CD8-positive, alpha-beta memory T cell (primary cell): ENCODE data around the gene C1QTNF9. TPM values are rescaled to one million over a fixed set of nuclear protein-coding genes. Genes with fewer than 3 reads are reported as not detected.
"Not testable (repeated sequence)": the region's sequence is repeated elsewhere in the genome, so short reads cannot be mapped to it uniquely, and the experiment has no call there.

ENCODE experiments used
- CTCF ChIA-PET: fragments of 350-600 bp; sonication (Branson Sonifier 250); formaldehyde crosslinking; loops from one replicate; lab custom pipeline; 2021; ENCODE audit warnings: antibody characterized with exemption; lab: Charles Lee
- POLR2A ChIA-PET: fragments of 350-600 bp; sonication (Branson Sonifier 250); formaldehyde crosslinking; loops from one replicate; lab custom pipeline; 2021; ENCODE audit warnings: antibody characterized with exemption; lab: Charles Lee
- DNase-seq, 5 donors: peaks; one replicate each; pipeline versions ENCODE4 v3.0.0 to v3.0.0-alpha.2; 2020 to 2022; ENCODE audit warnings: mixed read lengths in 1 of 5
- H3K27ac ChIP-seq: one replicate; pipeline ENCODE4 v1.7.0; 2013; ENCODE audit warnings: low read depth, mild to moderate bottlenecking, low read length, moderate library complexity
- H3K27me3 ChIP-seq: 2 replicates; pipeline ENCODE4 v1.7.0; 2013; ENCODE audit warnings: low read length, mild to moderate bottlenecking; ENCODE audit not compliant: insufficient read depth, poor library complexity, severe bottlenecking
- H3K36me3 ChIP-seq: 2 replicates; pipeline ENCODE4 v1.7.0; 2013; ENCODE audit warnings: mild to moderate bottlenecking, low read length, moderate library complexity; ENCODE audit not compliant: insufficient read depth
- H3K4me1 ChIP-seq: 2 replicates; pipeline ENCODE4 v1.7.0; 2013; ENCODE audit warnings: mild to moderate bottlenecking, low read length, moderate library complexity; ENCODE audit not compliant: insufficient read depth
- H3K4me3 ChIP-seq: 2 replicates; pipeline ENCODE4 v1.7.0; 2013; ENCODE audit warnings: mild to moderate bottlenecking, low read length
- H3K9me3 ChIP-seq: 2 replicates; pipeline ENCODE4 v1.7.0; 2013; ENCODE audit warnings: mild to moderate bottlenecking, low read length
- H3K27ac Mint-ChIP-seq, 8 donors: one replicate each; pipeline ENCODE4 v1.8.0; 2020 to 2021; ENCODE audit warnings: mixed read lengths in 8 of 8, mild to moderate bottlenecking in 6 of 8, inconsistent platforms in 3 of 8, moderate library complexity in 3 of 8
- H3K27me3 Mint-ChIP-seq, 2 donors: one replicate each; pipeline ENCODE4 v1.8.0; 2020 to 2021; ENCODE audit warnings: mixed read lengths in 2 of 2, mild to moderate bottlenecking in 1 of 2, moderate library complexity in 1 of 2
- H3K36me3 Mint-ChIP-seq, 3 donors: one replicate each; pipeline ENCODE4 v1.8.0; 2020 to 2021; ENCODE audit warnings: mixed read lengths in 3 of 3, inconsistent platforms in 1 of 3, mild to moderate bottlenecking in 1 of 3
- H3K4me1 Mint-ChIP-seq, 3 donors: one replicate each; pipeline ENCODE4 v1.8.0; 2020 to 2021; ENCODE audit warnings: mixed read lengths in 3 of 3, inconsistent platforms in 1 of 3, mild to moderate bottlenecking in 1 of 3
- H3K4me3 Mint-ChIP-seq, 7 donors: one replicate each; pipeline ENCODE4 v1.8.0; 2020 to 2021; ENCODE audit warnings: mixed read lengths in 7 of 7, mild to moderate bottlenecking in 6 of 7, moderate library complexity in 4 of 7, inconsistent platforms in 2 of 7
- H3K9me3 Mint-ChIP-seq, 5 donors: one replicate each; pipeline ENCODE4 v1.8.0; 2020 to 2022; ENCODE audit warnings: mixed read lengths in 5 of 5, mild to moderate bottlenecking in 3 of 5, moderate library complexity in 2 of 5, inconsistent platforms in 1 of 5
- polyA plus RNA-seq: library from polyadenylated mRNA; unstranded; fragments of 300-500 nt; fragmentation: Illumina TruSeq; gene quantifications from one replicate; pipeline ENCODE4 v1.2.3, GENCODE V29; 2021
- total RNA-seq, 2 experiments: library from RNA; stranded (reverse); gene quantifications; one replicate each; pipeline ENCODE4 v1.2.3, GENCODE V29; 2021

The C1QTNF9 gene
- total RNA-seq: not detected
- not detected for polyA plus RNA-seq

- peak within 1 kb of the TSS in 1 of 8 donors; percentile 50 for H3K27ac Mint-ChIP-seq
- H3K9me3 ChIP-seq, CTCF ChIA-PET, POLR2A ChIA-PET, H3K9me3 Mint-ChIP-seq, H3K4me1 ChIP-seq, H3K27me3 ChIP-seq, H3K4me1 Mint-ChIP-seq, H3K36me3 ChIP-seq, H3K27ac ChIP-seq, H3K4me3 ChIP-seq, DNase-seq, H3K4me3 Mint-ChIP-seq, H3K27me3 Mint-ChIP-seq: not testable (repeated sequence)
- peaks cover 0 to 24% (median 17%) of the 10 kb centered on the region in 3 donors for H3K36me3 Mint-ChIP-seq
Measured at GRCh38 chr13:24309300-24309699, at the start of gene C1QTNF9. Gene C1QTNF9 (plus strand): TSS chr13:24309580. CDS start chr13:24316004, 6,424 bp downstream.

GRCh38 chr13:24261566-24261965, 47.8 kb upstream of the C1QTNF9 start:
- Mint-ChIP-seq H3K4me3 (peak overlapping the region; percentile 49 to 80 (median 71)), H3K36me3 (peaks cover 0 to 49% (median 8%) of the 10 kb centered on the region in 3 donors), H3K9me3 (no peaks in the 10 kb centered on the region), H3K27ac (peak overlapping the region; percentile 76 to 95 (median 90)), H3K4me1 (peaks cover 89 to 98% (median 97%) of the 10 kb centered on the region in 3 donors), H3K27me3 (no peaks in the 10 kb centered on the region)
- H3K4me1 ChIP-seq: peaks cover 92% of the 10 kb centered on the region
- ChIA-PET CTCF (interaction anchor here (0.5 to 9.7 kb wide), 6 partner anchors 8 to 244 kb away, joined by 3 to 91 read pairs (median 4); no protein-coding TSS in a partner anchor), POLR2A (interaction anchor here (0.8 to 2.6 kb wide), 5 partner anchors 10 to 32 kb away, joined by 3 to 15 read pairs (median 3); no protein-coding TSS in a partner anchor)
- H3K36me3 ChIP-seq: no peaks in the 10 kb centered on the region
- no peak overlapping the region for H3K27ac ChIP-seq
- peak; percentile 26 to 72 (median 65) for DNase-seq
- no peaks in the 10 kb centered on the region for H3K27me3 ChIP-seq
- H3K9me3 ChIP-seq: no peaks in the 10 kb centered on the region
- H3K4me3 ChIP-seq: peak overlapping the region; percentile 27

- peaks cover 0 to 44% (median 9%) of the 10 kb centered on the region in 3 donors for H3K36me3 Mint-ChIP-seq
- H3K9me3 ChIP-seq: no peaks in the 10 kb centered on the region
- no peaks in the 10 kb centered on the region for H3K27me3 ChIP-seq
- H3K4me3 ChIP-seq: no peak overlapping the region
- H3K36me3 ChIP-seq: no peaks in the 10 kb centered on the region
- H3K27ac Mint-ChIP-seq: peak overlapping the region; percentile 92 to 100 (median 98)
- H3K9me3 Mint-ChIP-seq: no peaks in the 10 kb centered on the region
- CTCF ChIA-PET: interaction anchor here (1.0 to 4.0 kb wide), 8 partner anchors 9 to 38 kb away, joined by 3 to 37 read pairs (median 10); no protein-coding TSS in a partner anchor
- no peaks in the 10 kb centered on the region for H3K27me3 Mint-ChIP-seq
- no peak overlapping the region for H3K27ac ChIP-seq
- peaks cover 93 to 98% (median 97%) of the 10 kb centered on the region in 3 donors for H3K4me1 Mint-ChIP-seq
- H3K4me1 ChIP-seq: peaks cover 96% of the 10 kb centered on the region
- no peak for DNase-seq
- POLR2A ChIA-PET: interaction anchor here (0.6 to 13.1 kb wide), 3 partner anchors 9 to 30 kb away, joined by 3 to 221 read pairs (median 3); no protein-coding TSS in a partner anchor
- H3K4me3 Mint-ChIP-seq: peak overlapping the region; percentile 31 to 89 (median 83)
Measured at GRCh38 chr13:24263632-24264031, 45.7 kb upstream of the C1QTNF9 start.

- Mint-ChIP-seq H3K36me3 (peaks cover 0 to 38% (median 8%) of the 10 kb centered on the region in 3 donors), H3K27me3 (no peaks in the 10 kb centered on the region), H3K9me3 (no peaks in the 10 kb centered on the region), H3K27ac (peak overlapping the region; percentile 92 to 100 (median 98)), H3K4me3 (peak overlapping the region; percentile 77 to 89 (median 84)), H3K4me1 (peaks cover 93 to 96% (median 95%) of the 10 kb centered on the region in 3 donors)
- no peaks in the 10 kb centered on the region for H3K36me3 ChIP-seq
- POLR2A ChIA-PET: interaction anchor here (1.1 to 13.1 kb wide), 3 partner anchors 9 to 10 kb away, joined by 3 to 221 read pairs (median 3); no protein-coding TSS in a partner anchor
- H3K4me3 ChIP-seq: peak overlapping the region; percentile 42
- peaks cover 99% of the 10 kb centered on the region for H3K4me1 ChIP-seq
- no peaks in the 10 kb centered on the region for H3K27me3 ChIP-seq
- CTCF ChIA-PET: interaction anchor here (0.9 to 4.0 kb wide), 11 partner anchors 9 to 40 kb away, joined by 3 to 37 read pairs (median 4); no protein-coding TSS in a partner anchor
- no peak overlapping the region for H3K27ac ChIP-seq
- DNase-seq: peak; percentile 69 to 91 (median 83)
- H3K9me3 ChIP-seq: no peaks in the 10 kb centered on the region
Measured at GRCh38 chr13:24264976-24265375, 44.4 kb upstream of the C1QTNF9 start.

GRCh38 chr13:24265453-24265852, 43.9 kb upstream of the C1QTNF9 start:
- peak overlapping the region; percentile 42 for H3K4me3 ChIP-seq
- Mint-ChIP-seq H3K4me1 (peaks cover 91 to 96% (median 95%) of the 10 kb centered on the region in 3 donors), H3K9me3 (no peaks in the 10 kb centered on the region), H3K36me3 (peaks cover 0 to 35% (median 7%) of the 10 kb centered on the region in 3 donors), H3K4me3 (peak overlapping the region; percentile 77 to 89 (median 84)), H3K27ac (peak overlapping the region; percentile 92 to 100 (median 98)), H3K27me3 (no peaks in the 10 kb centered on the region)
- H3K36me3 ChIP-seq: no peaks in the 10 kb centered on the region
- no peaks in the 10 kb centered on the region for H3K27me3 ChIP-seq
- CTCF ChIA-PET: interaction anchor here (0.8 to 4.0 kb wide), 9 partner anchors 11 to 37 kb away, joined by 3 to 37 read pairs (median 5); no protein-coding TSS in a partner anchor
- peaks cover 99% of the 10 kb centered on the region for H3K4me1 ChIP-seq
- POLR2A ChIA-PET: interaction anchor here (1.2 to 13.1 kb wide), 2 partner anchors 9 to 11 kb away, joined by 3 to 221 read pairs; no protein-coding TSS in a partner anchor
- DNase-seq: no peak
- no peaks in the 10 kb centered on the region for H3K9me3 ChIP-seq
- H3K27ac ChIP-seq: no peak overlapping the region

- Mint-ChIP-seq H3K36me3 (peaks cover 0 to 33% (median 9%) of the 10 kb centered on the region in 3 donors), H3K4me1 (peaks cover 92 to 96% (median 93%) of the 10 kb centered on the region in 3 donors), H3K27ac (peak overlapping the region; percentile 91 to 100 (median 97)), H3K4me3 (peak overlapping the region; percentile 75 to 91 (median 85)), H3K27me3 (peaks cover 0 to 6% of the 10 kb centered on the region in 2 donors), H3K9me3 (peaks cover 0 to 4% (median 2%) of the 10 kb centered on the region in 5 donors)
- H3K27me3 ChIP-seq: no peaks in the 10 kb centered on the region
- H3K36me3 ChIP-seq: no peaks in the 10 kb centered on the region
- peak in 2 of 5 donors; percentile 62 to 64 for DNase-seq
- peak overlapping the region; percentile 61 for H3K4me3 ChIP-seq
- POLR2A ChIA-PET: interaction anchor here (1.7 to 13.1 kb wide), 2 partner anchors 11 to 13 kb away, joined by 5 to 221 read pairs; no protein-coding TSS in a partner anchor
- peak overlapping the region; percentile 49 for H3K27ac ChIP-seq
- CTCF ChIA-PET: interaction anchor here (1.1 to 5.0 kb wide), 3 partner anchors 9 to 37 kb away, joined by 5 to 34 read pairs (median 22); no protein-coding TSS in a partner anchor
- no peaks in the 10 kb centered on the region for H3K9me3 ChIP-seq
- peaks cover 92% of the 10 kb centered on the region for H3K4me1 ChIP-seq
Measured at GRCh38 chr13:24267274-24267673, 42.1 kb upstream of the C1QTNF9 start.

GRCh38 chr13:24267801-24268200, 41.6 kb upstream of the C1QTNF9 start:
- H3K4me1 ChIP-seq: peaks cover 92% of the 10 kb centered on the region
- peak overlapping the region; percentile 61 for H3K4me3 ChIP-seq
- H3K36me3 ChIP-seq: no peaks in the 10 kb centered on the region
- H3K27ac ChIP-seq: no peak overlapping the region
- Mint-ChIP-seq H3K27me3 (peaks cover 0 to 6% of the 10 kb centered on the region in 2 donors), H3K4me1 (peaks cover 92 to 96% (median 93%) of the 10 kb centered on the region in 3 donors), H3K9me3 (peaks cover 0 to 4% (median 2%) of the 10 kb centered on the region in 5 donors), H3K27ac (peak overlapping the region; percentile 91 to 100 (median 97)), H3K4me3 (peak overlapping the region; percentile 75 to 91 (median 85)), H3K36me3 (peaks cover 0 to 37% (median 11%) of the 10 kb centered on the region in 3 donors)
- DNase-seq: no peak
- no peaks in the 10 kb centered on the region for H3K9me3 ChIP-seq
- ChIA-PET POLR2A (interaction anchor here (13.1 kb wide), 1 partner anchor 13 kb away, joined by 221 read pairs; no protein-coding TSS in a partner anchor), CTCF (interaction anchor here (1.1 to 5.0 kb wide), 2 partner anchors 10 to 38 kb away, joined by 5 to 34 read pairs; no protein-coding TSS in a partner anchor)
- no peaks in the 10 kb centered on the region for H3K27me3 ChIP-seq
